Fibroblast of lung (primary cell): ENCODE measurements around the gene USP46. TPM values are rescaled to one million over a fixed set of nuclear protein-coding genes. Genes with fewer than 3 reads are reported as not detected.

Experiments
- DNase-seq, 2 donors: peaks; one replicate each; pipeline versions ENCODE4 v3.0.0 to v3.0.0-alpha.2; 2010; ENCODE audit warnings: low read depth in 2 of 2
- H2AFZ ChIP-seq: 2 replicates; pipeline ENCODE4 v1.5.1; 2012; ENCODE audit warnings: low read length, control low read depth, inconsistent platforms
- H3K27ac ChIP-seq: 2 replicates; pipeline ENCODE4 v1.5.1; 2011; ENCODE audit warnings: low read length, control low read depth; ENCODE audit not compliant: insufficient read depth
- H3K27me3 ChIP-seq: 2 replicates; pipeline ENCODE4 v1.5.1; 2011; ENCODE audit warnings: mild to moderate bottlenecking, low read length; ENCODE audit not compliant: control insufficient read depth, insufficient read depth
- H3K36me3 ChIP-seq: 2 replicates; pipeline ENCODE4 v1.5.1; 2011; ENCODE audit warnings: low read length; ENCODE audit not compliant: control insufficient read depth, insufficient read depth
- H3K4me1 ChIP-seq: 2 replicates; pipeline ENCODE4 v1.5.1; 2011; ENCODE audit warnings: low read length; ENCODE audit not compliant: control insufficient read depth, insufficient read depth; ENCODE audit errors: extremely low read depth
- H3K4me2 ChIP-seq: 2 replicates; pipeline ENCODE4 v1.5.1; 2011; ENCODE audit warnings: low read length, control low read depth; ENCODE audit not compliant: insufficient read depth; ENCODE audit errors: extremely low read depth
- H3K4me3 ChIP-seq, 4 experiments: fragments of 200-600 bp in 1 of 4; sonication (generic) in 1 of 4; replicated peaks in 1 of 4; 2 replicates each; pipeline ENCODE4 v1.5.1; 2011 to 2016; ENCODE audit warnings: low read length in 4 of 4, low read depth in 3 of 4, mild to moderate bottlenecking in 3 of 4, control low read depth in 2 of 4, inconsistent platforms in 1 of 4, mixed read lengths in 1 of 4; ENCODE audit not compliant: insufficient read depth in 1 of 4; ENCODE audit errors: control extremely low read depth in 1 of 4
- H3K79me2 ChIP-seq: 2 replicates; pipeline ENCODE4 v1.5.1; 2012; ENCODE audit warnings: mild to moderate bottlenecking, low read length, inconsistent platforms; ENCODE audit not compliant: control insufficient read depth, insufficient read depth
- H3K9ac ChIP-seq: 2 replicates; pipeline ENCODE4 v1.5.1; 2011; ENCODE audit warnings: mild to moderate bottlenecking, low read length, control low read depth; ENCODE audit not compliant: insufficient read depth
- H3K9me3 ChIP-seq: 2 replicates; pipeline ENCODE4 v1.5.1; 2012; ENCODE audit warnings: low read depth, low read length; ENCODE audit not compliant: control insufficient read depth, insufficient read depth
- H4K20me1 ChIP-seq: 2 replicates; pipeline ENCODE4 v1.5.1; 2011; ENCODE audit warnings: low read length; ENCODE audit not compliant: control insufficient read depth, insufficient read depth; ENCODE audit errors: extremely low read depth
- EZH2 ChIP-seq: IDR thresholded peaks from 2 replicates; pipeline ENCODE4 v1.5.1; 2012; ENCODE audit warnings: low read length, control low read depth, mild to moderate bottlenecking; ENCODE audit errors: missing control alignments
- polyA plus RNA-seq, 2 donors: library from polyadenylated mRNA; depleted of rRNA in 1 of 2; stranded (reverse) in 1 of 2; unstranded in 1 of 2; fragments of >200 nt; gene quantifications; 2 replicates each; pipeline ENCODE4 v1.2.1, GENCODE V29; 2011 to 2012; ENCODE audit warnings: missing spikeins in 1 of 2
- total RNA-seq: library from RNA; depleted of rRNA; stranded (reverse); fragments of >200 nt; gene quantifications from 2 replicates; pipeline ENCODE4 v1.2.1, GENCODE V29; 2014
- TF ChIP-seq, protein P1 (sequence below), 2 donors: IDR thresholded peaks in 1 of 2; conservative IDR thresholded peaks in 1 of 2; 1 replicate in 1 of 2; 2 replicates in 1 of 2; pipeline ENCODE4 v1.5.1; 2011 to 2012; ENCODE audit warnings: low read length in 2 of 2, control low read depth in 1 of 2, inconsistent platforms in 1 of 2, low read depth in 1 of 2, mild to moderate bottlenecking in 1 of 2

USP46 gene
- total and polyA plus RNA-seq, 2 donors (not counting 1 experiment from before 2014, with no cell fraction given), result 14.4 to 21.8 TPM

DNA sequence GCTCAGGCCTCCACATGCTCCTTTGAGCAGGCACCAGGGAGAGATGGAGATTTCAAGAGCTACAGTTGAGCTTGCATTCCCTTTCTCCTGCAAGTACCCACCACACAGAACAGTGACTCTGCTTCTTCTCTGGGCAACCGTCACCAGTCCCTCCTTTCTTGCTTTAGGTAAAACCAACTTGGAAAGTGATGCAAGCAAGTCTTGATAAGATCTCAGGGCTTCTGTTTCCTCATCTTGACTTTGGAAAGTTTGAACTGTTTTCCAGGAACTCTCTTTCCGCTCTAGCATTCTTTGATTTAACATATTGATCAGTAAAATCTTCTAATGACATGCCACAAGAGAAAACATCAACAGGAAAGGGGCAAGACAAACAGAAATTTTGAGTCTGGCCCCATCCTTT is 73.7 kb downstream of the USP46 start:
- H3K9ac ChIP-seq, result no peak overlapping the region
- TF ChIP-seq EZH2, result no peak
- TF ChIP-seq, protein P1, sequence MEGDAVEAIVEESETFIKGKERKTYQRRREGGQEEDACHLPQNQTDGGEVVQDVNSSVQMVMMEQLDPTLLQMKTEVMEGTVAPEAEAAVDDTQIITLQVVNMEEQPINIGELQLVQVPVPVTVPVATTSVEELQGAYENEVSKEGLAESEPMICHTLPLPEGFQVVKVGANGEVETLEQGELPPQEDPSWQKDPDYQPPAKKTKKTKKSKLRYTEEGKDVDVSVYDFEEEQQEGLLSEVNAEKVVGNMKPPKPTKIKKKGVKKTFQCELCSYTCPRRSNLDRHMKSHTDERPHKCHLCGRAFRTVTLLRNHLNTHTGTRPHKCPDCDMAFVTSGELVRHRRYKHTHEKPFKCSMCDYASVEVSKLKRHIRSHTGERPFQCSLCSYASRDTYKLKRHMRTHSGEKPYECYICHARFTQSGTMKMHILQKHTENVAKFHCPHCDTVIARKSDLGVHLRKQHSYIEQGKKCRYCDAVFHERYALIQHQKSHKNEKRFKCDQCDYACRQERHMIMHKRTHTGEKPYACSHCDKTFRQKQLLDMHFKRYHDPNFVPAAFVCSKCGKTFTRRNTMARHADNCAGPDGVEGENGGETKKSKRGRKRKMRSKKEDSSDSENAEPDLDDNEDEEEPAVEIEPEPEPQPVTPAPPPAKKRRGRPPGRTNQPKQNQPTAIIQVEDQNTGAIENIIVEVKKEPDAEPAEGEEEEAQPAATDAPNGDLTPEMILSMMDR (conservative IDR thresholded peaks at IDR 0.05 in 1 of 2, IDR thresholded peaks at IDR 0.05 in 1 of 2; ENCODE audit: low read depth in 1 of 2, low read length in 2 of 2), result no peak
- H3K4me3 ChIP-seq, result no peak overlapping the region
- no peaks in the 10 kb centered on the region for H3K9me3 ChIP-seq
- H3K4me1 ChIP-seq, result peaks cover 3% of the 10 kb centered on the region
- no peak overlapping the region for H3K4me2 ChIP-seq
- no peak for DNase-seq
- no peaks in the 10 kb centered on the region for H3K27me3 ChIP-seq
- no peak overlapping the region for H3K27ac ChIP-seq
- no peaks in the 10 kb centered on the region for H3K79me2 ChIP-seq
- H2AFZ ChIP-seq, result no peak overlapping the region
- H4K20me1 ChIP-seq, result no peaks in the 10 kb centered on the region
- no peaks in the 10 kb centered on the region for H3K36me3 ChIP-seq

DNA sequence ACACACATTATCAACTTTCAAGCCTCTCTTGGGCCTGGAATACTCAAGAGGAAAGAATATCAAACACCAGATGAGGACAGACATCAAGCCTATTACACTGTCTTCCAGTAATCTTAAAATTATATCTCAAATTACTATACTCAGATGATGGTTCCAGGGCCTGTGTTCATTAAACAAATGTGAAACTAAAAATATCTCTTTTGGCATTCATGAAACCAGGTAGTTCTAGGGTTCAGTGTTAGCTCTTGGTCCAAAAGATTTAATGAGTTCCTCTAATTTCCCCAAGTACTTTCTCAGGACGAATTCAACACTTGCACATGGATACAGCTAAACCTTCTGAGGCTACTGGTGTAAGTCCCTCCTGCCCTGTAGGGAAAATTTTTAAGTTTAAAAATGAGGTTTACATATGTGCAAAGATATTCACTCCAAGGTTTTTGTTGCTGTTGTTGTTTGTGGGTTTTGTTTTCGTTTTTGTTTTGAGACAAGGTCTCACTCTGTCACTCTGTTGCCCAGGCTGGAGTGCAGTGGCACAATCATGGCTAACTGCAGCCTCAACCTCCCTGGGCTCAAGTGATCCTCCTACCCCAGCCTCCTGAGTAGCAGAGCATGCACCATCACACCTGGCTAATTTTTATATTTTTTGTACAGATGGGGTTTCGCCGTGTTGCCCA is 79.4 kb downstream of the USP46 start:
- H3K9ac ChIP-seq, result no peak overlapping the region
- peaks cover 5% of the 10 kb centered on the region for H3K4me1 ChIP-seq
- no peak overlapping the region for H2AFZ ChIP-seq
- H3K36me3 ChIP-seq, result no peaks in the 10 kb centered on the region
- H3K27ac ChIP-seq, result no peak overlapping the region
- H4K20me1 ChIP-seq, result no peaks in the 10 kb centered on the region
- no peak overlapping the region for H3K4me2 ChIP-seq
- no peak for DNase-seq
- no peaks in the 10 kb centered on the region for H3K27me3 ChIP-seq
- H3K9me3 ChIP-seq, result no peaks in the 10 kb centered on the region
- no peaks in the 10 kb centered on the region for H3K79me2 ChIP-seq
- TF ChIP-seq, protein P1 (conservative IDR thresholded peaks at IDR 0.05 in 1 of 2, IDR thresholded peaks at IDR 0.05 in 1 of 2; ENCODE audit: low read depth in 1 of 2, low read length in 2 of 2), result no peak
- TF ChIP-seq EZH2, result no peak
- no peak overlapping the region for H3K4me3 ChIP-seq

DNA sequence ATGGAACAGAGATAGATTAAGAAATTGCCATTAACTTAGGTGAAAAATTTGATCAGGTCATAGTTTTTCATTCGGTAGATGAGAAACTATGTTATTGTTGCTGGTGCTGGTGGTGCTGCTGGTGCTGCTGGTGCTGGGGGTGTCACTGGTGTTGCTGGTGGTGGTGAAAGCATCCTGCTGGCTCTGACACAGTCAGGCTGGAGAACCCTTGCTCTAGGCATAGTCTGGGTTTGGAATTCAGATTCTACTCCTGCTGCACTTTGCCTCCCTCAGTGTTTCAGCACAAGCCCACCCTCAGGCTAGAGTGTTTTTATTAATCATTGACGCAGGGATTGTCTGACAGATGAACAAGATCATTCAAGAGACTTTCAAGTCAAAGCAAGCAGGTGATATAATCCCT is 80.2 kb downstream of the USP46 start:
- no peaks in the 10 kb centered on the region for H4K20me1 ChIP-seq
- H3K4me3 ChIP-seq, result no peak overlapping the region
- TF ChIP-seq, protein P1 (conservative IDR thresholded peaks at IDR 0.05 in 1 of 2, IDR thresholded peaks at IDR 0.05 in 1 of 2; ENCODE audit: low read depth in 1 of 2, low read length in 2 of 2), result no peak
- no peak for TF ChIP-seq EZH2
- no peaks in the 10 kb centered on the region for H3K9me3 ChIP-seq
- no peaks in the 10 kb centered on the region for H3K27me3 ChIP-seq
- H3K4me2 ChIP-seq, result no peak overlapping the region
- no peak overlapping the region for H3K27ac ChIP-seq
- no peak overlapping the region for H3K9ac ChIP-seq
- DNase-seq, result no peak
- no peaks in the 10 kb centered on the region for H3K79me2 ChIP-seq
- no peak overlapping the region for H2AFZ ChIP-seq
- peaks cover 5% of the 10 kb centered on the region for H3K4me1 ChIP-seq
- no peaks in the 10 kb centered on the region for H3K36me3 ChIP-seq
